Psoas muscle (tissue), 8 donors: ENCODE measurements around the gene EIF3CL. TPM values are rescaled to one million over a fixed set of nuclear protein-coding genes. Genes with fewer than 3 reads are reported as not detected.
"Not testable (repeated sequence)": the region's sequence is repeated elsewhere in the genome, so short reads cannot be mapped to it uniquely, and the experiment has no call there.

Experiments used
- ATAC-seq, 4 donors: fragments of 200-7000 bp; cut with Tn5 transposase; one replicate each; pipeline ENCODE4 v1.9.1; 2020; ENCODE audit warnings: moderate library complexity in 3 of 4, mild to moderate bottlenecking in 2 of 4
- DNase-seq, 2 donors: peaks; one replicate each; pipeline ENCODE4 v3.0.0-alpha.2; 2020
- H3K27ac ChIP-seq: fragments of 200-600 bp; one replicate; pipeline ENCODE4 v1.8.0; 2022
- H3K27me3 ChIP-seq, 3 donors: fragments of 200-600 bp in 1 of 3; one replicate each; pipeline versions ENCODE4 v1.6.1 to v1.8.0; 2013 to 2022; ENCODE audit warnings: low read length in 2 of 3, mild to moderate bottlenecking in 2 of 3, moderate library complexity in 1 of 3; ENCODE audit not compliant: insufficient read depth in 3 of 3
- H3K36me3 ChIP-seq, 2 donors: fragments of 200-600 bp in 1 of 2; one replicate each; pipeline versions ENCODE4 v1.6.1 to v1.8.0; 2013 to 2022; ENCODE audit warnings: low read depth in 1 of 2, mild to moderate bottlenecking in 1 of 2, moderate library complexity in 1 of 2; ENCODE audit not compliant: insufficient read depth in 1 of 2
- H3K4me1 ChIP-seq: fragments of 200-600 bp; one replicate; pipeline ENCODE4 v1.8.0; 2022
- H3K4me3 ChIP-seq: fragments of 200-600 bp; one replicate; pipeline ENCODE4 v1.8.0; 2022; ENCODE audit warnings: mild to moderate bottlenecking
- H3K9me3 ChIP-seq: fragments of 200-600 bp; one replicate; pipeline ENCODE4 v1.8.0; 2022
- WGBS, 3 donors: extraction: QIAGEN DNeasy Blood & Tissue Kit; methylation state at CpG; one replicate each; pipeline versions ENCODE4 v1.1.6 to v1.1.7; 2013; 5-methylcytosine and 5-hydroxymethylcytosine counted together
- intact Hi-C, 2 donors: fragments of 100-400 bp; cut with DNase I; formaldehyde crosslinking; loops; one replicate each; pipeline versions ENCODE4 v1.11.0 to v1.14.2; 2022
- polyA plus RNA-seq, 3 donors: library from polyadenylated mRNA; stranded (reverse); fragments of 200-250 nt; gene quantifications; one replicate each; pipeline ENCODE4 v1.2.3, GENCODE V29; 2013
- total RNA-seq, 4 donors: library from RNA; stranded (reverse); fragmentation: NEBNext Ultra II Directional in 2 of 4; extraction: Animal tissue kit (Norgen Biotek cat#: 25700) in 2 of 4; gene quantifications; one replicate each; pipeline versions ENCODE4 v1.2.1 to v1.2.4, GENCODE V29; 2021 to 2023
- TF ChIP-seq, protein P1 (sequence below): fragments of 200-600 bp; IDR thresholded peaks from one replicate; pipeline ENCODE4 v1.8.0; 2022; ENCODE audit warnings: antibody characterized with exemption
- donor health status: healthy with polysubstance abuse.
- donor health status: DM: no; HTN: no; CAD: no; lungs with moderate emphysema.
- donor health status: Bipolar disorder and iron deficiency.
- donor health status: healthy.
- donor health status: DM: yes; HTN: yes; CAD: no.
- donor health status: DM: no; HTN: no; CAD: no.
- donor health status: DM: no; HTN: no; CAD: no.
- donor health status: DM: yes; HTN: yes; CAD: no.

Gene EIF3CL
- total and polyA plus RNA-seq, 7 donors, result 25.5 to 130 (median 85.8) TPM

DNA sequence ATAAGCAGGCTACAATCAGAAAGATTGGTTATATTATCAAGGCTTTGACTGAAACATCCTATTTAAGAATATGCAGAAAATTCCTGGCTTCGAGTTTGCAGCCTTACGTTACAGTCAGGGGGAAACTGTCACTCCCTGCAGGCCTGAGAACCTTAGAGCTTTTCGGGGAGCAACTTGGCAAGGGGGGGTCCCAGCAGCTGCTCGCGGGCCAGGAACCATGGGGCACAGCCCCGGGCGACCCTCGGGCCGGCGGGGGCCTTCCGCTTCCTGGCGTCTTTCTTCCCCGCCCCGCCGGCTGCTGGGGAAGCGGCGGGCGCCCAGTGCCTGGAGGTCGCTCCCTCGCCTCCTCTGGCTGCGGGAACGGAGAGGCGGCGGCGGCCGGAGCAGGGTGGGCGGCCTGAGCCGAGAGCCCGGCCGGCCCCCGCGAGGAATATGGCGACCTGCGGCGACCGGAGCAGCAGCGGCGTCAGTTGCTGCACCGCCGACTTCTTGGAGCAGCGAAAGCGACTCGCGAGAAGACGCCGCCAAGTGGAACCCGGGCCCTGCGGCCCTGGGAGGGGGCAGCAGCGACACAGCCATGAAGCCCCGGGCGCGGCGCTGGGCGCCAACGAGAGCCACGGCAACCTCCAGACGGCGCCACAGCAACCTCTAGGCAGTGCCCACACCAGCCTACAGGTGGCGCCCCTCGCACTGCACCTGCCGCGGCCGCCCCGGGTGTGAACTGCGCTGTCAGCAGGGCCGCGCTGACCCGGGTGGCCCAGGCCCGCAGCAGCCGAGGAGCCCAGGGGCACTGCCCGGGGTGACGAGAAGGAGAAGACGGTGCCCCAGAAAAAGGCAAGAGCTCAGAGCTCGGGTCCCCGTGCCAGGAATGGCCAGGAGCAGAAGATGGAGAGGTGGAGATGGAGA, 39.1 kb downstream of the EIF3CL start:
- intact Hi-C loops, result not testable (repeated sequence)

DNA sequence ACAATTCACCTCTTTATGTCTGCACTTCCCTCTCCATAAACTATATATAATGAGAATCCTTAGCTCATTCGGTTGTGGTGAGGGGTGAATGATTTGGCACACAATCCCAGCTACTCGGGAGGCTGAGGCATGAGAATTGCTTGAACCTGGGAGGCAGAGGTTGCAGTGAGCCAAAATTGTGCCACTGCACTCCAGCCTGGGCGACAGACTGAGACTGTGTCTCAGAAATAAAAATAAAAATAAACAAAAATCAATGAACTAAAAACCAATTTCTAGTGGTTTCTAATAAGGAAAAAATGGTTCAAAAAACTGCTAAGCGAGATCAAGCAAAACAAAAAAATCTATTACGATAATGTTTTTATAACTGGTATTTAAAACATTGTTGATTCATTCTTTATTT, 40.2 kb downstream of the EIF3CL start, which contains the start of gene NPIPB6:
NPIPB6 (minus strand) TSS at position 101 of the 400 bp plus-strand sequence. CDS start 686 bp downstream, outside the sequence.
- H3K4me3 ChIP-seq, intact Hi-C loops, H3K4me1 ChIP-seq, H3K36me3 ChIP-seq, ATAC-seq, DNase-seq, H3K27me3 ChIP-seq, H3K9me3 ChIP-seq, H3K27ac ChIP-seq: not testable (repeated sequence)
- no CpG with 5 or more reads among the region's 5 CpGs for WGBS, 3 donors

More for the DNA sequence above, 39.1 kb downstream of the EIF3CL start:
- not testable (repeated sequence) for H3K27ac ChIP-seq, H3K4me3 ChIP-seq, H3K4me1 ChIP-seq, DNase-seq, H3K9me3 ChIP-seq, H3K36me3 ChIP-seq, H3K27me3 ChIP-seq
- ATAC-seq, result peak; percentile 98 to 99 (median 99)
- TF ChIP-seq, protein P1, sequence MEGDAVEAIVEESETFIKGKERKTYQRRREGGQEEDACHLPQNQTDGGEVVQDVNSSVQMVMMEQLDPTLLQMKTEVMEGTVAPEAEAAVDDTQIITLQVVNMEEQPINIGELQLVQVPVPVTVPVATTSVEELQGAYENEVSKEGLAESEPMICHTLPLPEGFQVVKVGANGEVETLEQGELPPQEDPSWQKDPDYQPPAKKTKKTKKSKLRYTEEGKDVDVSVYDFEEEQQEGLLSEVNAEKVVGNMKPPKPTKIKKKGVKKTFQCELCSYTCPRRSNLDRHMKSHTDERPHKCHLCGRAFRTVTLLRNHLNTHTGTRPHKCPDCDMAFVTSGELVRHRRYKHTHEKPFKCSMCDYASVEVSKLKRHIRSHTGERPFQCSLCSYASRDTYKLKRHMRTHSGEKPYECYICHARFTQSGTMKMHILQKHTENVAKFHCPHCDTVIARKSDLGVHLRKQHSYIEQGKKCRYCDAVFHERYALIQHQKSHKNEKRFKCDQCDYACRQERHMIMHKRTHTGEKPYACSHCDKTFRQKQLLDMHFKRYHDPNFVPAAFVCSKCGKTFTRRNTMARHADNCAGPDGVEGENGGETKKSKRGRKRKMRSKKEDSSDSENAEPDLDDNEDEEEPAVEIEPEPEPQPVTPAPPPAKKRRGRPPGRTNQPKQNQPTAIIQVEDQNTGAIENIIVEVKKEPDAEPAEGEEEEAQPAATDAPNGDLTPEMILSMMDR, result peak; percentile 10
- WGBS, 3 donors, result 0 to 3% (median 1%) methylated on average over 7 to 16 of the region's 75 CpGs

DNA sequence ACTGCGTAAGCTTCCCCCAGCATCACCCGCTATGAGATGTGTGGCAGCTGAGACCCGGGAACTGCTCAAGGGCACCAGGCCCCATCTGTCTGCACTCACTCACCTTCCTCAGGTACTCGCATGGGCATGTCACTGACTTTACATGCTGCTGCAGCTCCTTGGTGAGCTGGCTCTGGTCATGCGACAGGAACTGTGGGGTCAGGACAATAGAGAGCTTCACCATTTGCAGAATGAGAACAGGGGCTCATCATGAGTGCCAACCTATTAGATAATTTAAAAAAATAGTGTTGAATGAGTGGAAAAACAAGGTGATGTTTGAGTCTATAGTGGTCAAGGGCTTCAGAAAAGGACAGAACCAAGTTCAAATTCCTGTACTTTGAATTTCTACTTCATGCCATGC, 41.0 kb downstream of the EIF3CL start:
- intact Hi-C loops, H3K27ac ChIP-seq, ATAC-seq, H3K36me3 ChIP-seq, DNase-seq, H3K4me3 ChIP-seq, H3K27me3 ChIP-seq, H3K4me1 ChIP-seq, H3K9me3 ChIP-seq: not testable (repeated sequence)
- 91 to 100% (median 97%) methylated on average over 1 to 2 of the region's 5 CpGs for WGBS, 3 donors

DNA sequence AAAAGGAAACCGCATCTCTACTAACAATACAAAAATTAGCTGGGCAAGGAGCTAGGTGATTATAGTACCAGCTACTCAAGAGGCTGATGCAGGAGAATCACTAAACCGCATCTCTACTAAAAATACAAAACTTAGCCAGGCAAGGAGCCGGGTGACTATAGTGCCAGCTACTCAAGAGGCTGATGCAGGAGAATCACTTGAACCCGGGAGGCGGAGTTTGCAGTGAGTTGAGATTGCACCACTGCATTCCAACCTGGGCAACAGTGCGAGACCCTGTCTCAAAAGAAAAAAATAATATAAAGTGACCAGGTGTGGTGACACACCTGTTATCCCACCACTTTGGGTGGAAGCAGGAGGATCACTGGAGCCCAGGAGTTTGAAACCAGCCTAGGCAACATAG, 65.4 kb downstream of the EIF3CL start:
- H3K27me3 ChIP-seq, intact Hi-C loops, H3K9me3 ChIP-seq, H3K27ac ChIP-seq, H3K4me1 ChIP-seq, H3K36me3 ChIP-seq, ATAC-seq, H3K4me3 ChIP-seq, DNase-seq: not testable (repeated sequence)
- WGBS, 3 donors, result 85 to 89% (median 87%) methylated on average over 4 to 5 of the region's 6 CpGs

DNA sequence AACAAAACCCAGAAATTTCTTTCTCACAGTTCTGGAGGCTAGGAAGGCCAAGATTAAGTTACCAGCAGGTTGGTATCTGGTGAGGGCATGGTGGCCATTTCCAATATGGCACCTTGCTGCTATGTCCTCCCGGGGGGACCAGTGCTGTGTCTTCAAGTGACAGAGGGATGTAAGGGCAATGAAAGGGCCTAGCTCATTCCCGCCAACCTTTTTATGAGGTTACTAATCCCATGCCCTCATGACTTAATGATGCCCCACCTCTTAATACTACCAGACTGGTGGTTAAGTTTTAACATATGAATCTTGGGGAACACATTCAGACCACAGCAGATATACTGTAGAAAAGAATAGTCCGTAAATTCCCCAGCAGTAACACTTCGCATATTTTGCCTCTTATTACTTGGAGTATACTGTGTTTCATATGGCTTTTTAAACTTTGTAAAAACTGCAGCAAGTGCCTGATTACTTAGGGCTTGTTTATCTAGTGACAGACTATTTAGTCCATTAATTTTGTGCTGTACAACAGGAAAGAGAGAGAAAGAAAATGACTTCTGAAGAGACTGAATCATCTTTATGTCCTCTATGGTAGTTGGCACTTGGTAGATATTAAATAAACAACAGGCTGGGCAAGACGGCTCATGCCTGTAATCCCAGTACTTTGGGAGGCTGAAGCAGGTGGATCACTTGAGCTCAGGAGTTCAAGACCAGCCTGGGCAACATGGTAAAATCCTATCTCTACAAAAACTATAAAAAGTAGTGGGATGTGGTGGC, 66.5 kb downstream of the EIF3CL start:
- H3K4me1 ChIP-seq, H3K4me3 ChIP-seq, H3K27ac ChIP-seq, intact Hi-C loops, H3K36me3 ChIP-seq, DNase-seq, H3K9me3 ChIP-seq, H3K27me3 ChIP-seq, ATAC-seq: not testable (repeated sequence)
- WGBS, 3 donors, result 75 to 86% (median 82%) methylated on average over 4 to 5 of the region's 5 CpGs

DNA sequence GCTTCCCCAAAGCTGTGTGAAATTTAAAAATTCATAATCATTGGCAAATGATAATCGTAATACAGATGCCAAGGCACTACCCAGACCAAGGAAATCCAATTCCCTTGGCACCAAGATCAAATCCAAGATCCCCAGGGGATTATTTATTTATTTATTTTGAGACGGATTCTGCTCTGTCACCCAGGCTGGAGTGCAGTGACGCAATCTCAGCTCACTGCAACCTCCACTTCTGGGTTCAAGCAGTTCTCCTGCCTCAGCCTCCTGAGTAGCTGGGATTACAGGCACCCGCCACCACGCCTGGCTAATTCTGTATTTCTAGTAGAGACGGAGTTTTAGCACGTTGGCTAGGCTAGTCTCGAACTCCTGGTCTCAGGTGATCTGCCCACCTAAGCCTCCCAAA, 68.0 kb downstream of the EIF3CL start:
- 78 to 84% (median 79%) methylated on average over 7 to 8 of the region's 8 CpGs for WGBS, 3 donors
- H3K36me3 ChIP-seq, H3K27me3 ChIP-seq, ATAC-seq, H3K4me1 ChIP-seq, DNase-seq, H3K9me3 ChIP-seq, H3K4me3 ChIP-seq, intact Hi-C loops, H3K27ac ChIP-seq: not testable (repeated sequence)

DNA sequence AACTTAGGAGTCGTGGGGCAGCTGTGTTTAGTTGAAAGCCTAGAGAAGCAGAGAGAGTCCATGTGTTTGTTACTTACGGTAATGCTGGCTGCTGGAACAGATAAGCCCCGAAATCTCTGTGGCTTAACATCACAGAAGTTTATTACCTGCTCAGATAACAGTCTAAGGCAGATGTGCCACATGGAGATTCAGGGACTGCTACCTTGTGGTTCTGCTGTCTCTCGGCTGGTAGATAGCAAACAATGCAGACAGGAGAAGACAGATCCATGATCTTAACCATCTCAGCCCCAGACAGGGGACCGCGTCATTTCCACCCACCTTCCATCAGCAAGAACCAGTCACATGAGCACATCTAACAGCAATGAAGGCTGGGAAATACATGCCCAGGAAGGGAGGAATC, 71.0 kb downstream of the EIF3CL start:
- H3K27me3 ChIP-seq, H3K27ac ChIP-seq, H3K4me1 ChIP-seq, intact Hi-C loops, DNase-seq, H3K4me3 ChIP-seq, H3K9me3 ChIP-seq, ATAC-seq, H3K36me3 ChIP-seq: not testable (repeated sequence)
- 57 to 68% (median 57%) methylated on average over 3 to 6 of the region's 6 CpGs for WGBS, 3 donors

DNA sequence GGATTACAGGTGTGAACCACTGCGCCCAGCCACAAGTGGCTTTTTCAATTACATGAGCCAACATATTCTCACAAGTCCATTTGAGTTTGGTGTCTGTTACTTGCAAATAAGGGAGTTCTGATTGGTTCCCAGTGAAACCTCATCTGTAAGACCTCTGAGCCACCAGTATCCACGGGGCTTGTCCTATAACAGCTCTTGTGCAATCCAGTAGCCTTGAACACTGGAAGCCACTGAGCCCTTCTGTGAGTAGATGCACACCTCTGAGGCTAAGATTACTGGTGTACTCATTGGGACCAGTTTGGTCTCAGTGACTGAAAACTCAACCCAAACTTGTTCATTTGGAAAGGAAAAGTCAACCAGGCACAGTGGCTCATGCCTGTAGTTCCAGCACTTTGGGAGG, 72.7 kb downstream of the EIF3CL start:
- intact Hi-C loops, result not testable (repeated sequence)

DNA sequence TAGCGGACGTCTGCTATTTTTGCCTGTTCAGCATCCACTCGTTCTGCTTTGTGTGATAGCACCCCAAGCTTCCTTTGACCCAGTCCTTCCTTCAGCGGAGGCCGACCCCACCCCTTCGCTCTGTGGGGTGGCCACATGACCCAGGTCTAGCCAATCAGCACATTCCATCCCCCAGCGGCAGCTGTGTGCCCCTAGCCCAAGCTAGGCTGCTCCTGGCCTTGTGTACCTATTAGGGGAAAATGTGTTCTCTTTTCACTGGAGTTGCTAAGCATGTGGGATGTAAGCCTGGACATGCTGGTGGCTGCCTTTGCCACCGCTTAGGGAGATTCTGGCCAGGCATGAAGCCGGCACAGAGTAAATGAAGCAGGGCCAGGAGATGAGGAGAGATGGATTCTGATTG, 73.4 kb downstream of the EIF3CL start:
- H3K4me1 ChIP-seq, DNase-seq, H3K36me3 ChIP-seq, intact Hi-C loops, H3K4me3 ChIP-seq, H3K27ac ChIP-seq, H3K27me3 ChIP-seq, H3K9me3 ChIP-seq: not testable (repeated sequence)
- 26 to 33% (median 30%) methylated on average over 8 to 9 of the region's 9 CpGs for WGBS, 3 donors
- ATAC-seq, result peak in 2 of 4 donors; percentile 45 to 53

More for the DNA sequence above, 72.7 kb downstream of the EIF3CL start:
- not testable (repeated sequence) for H3K4me1 ChIP-seq, H3K27me3 ChIP-seq, ATAC-seq, H3K9me3 ChIP-seq, H3K27ac ChIP-seq, DNase-seq, H3K36me3 ChIP-seq, H3K4me3 ChIP-seq
- WGBS, 3 donors, result 45 to 61% (median 54%) methylated on average over 2 of the region's 2 CpGs
